Nephron (organoid): ENCODE measurements around the gene ARHGAP15.
A peak's percentile ranks its signal among the peaks of the same experiment; 100 is the strongest.
"Not testable (repeated sequence)": the region's sequence is repeated elsewhere in the genome, so short reads cannot be mapped to it uniquely, and the experiment has no call there.

Experiments used
- H3K27ac Mint-ChIP-seq, 3 experiments: 2 replicates each; pipeline ENCODE4 v1.8.0; 2020; ENCODE audit warnings: mixed read lengths in 3 of 3, mild to moderate bottlenecking in 2 of 3, moderate library complexity in 1 of 3
- H3K27me3 Mint-ChIP-seq: 2 replicates; pipeline ENCODE4 v1.8.0; 2021; ENCODE audit warnings: low read depth, mild to moderate bottlenecking, moderate library complexity, mixed read lengths
- H3K36me3 Mint-ChIP-seq: 2 replicates; pipeline ENCODE4 v1.8.0; 2020; ENCODE audit warnings: low read depth, mixed read lengths
- H3K4me1 Mint-ChIP-seq: 2 replicates; pipeline ENCODE4 v1.8.0; 2020; ENCODE audit warnings: mixed read lengths
- H3K4me3 Mint-ChIP-seq, 3 experiments: 2 replicates each; pipeline ENCODE4 v1.8.0; 2020; ENCODE audit warnings: mild to moderate bottlenecking in 3 of 3, mixed read lengths in 3 of 3, moderate library complexity in 2 of 3
- H3K9me3 Mint-ChIP-seq: 2 replicates; pipeline ENCODE4 v1.8.0; 2020; ENCODE audit warnings: mixed read lengths
- CTCF ChIP-seq, 3 experiments: fragments of 200-600 bp; sonication (generic); IDR thresholded peaks; one replicate each; pipeline ENCODE4 v1.5.0; 2021; ENCODE audit warnings: antibody characterized with exemption in 3 of 3; ENCODE audit not compliant: unreplicated experiment in 3 of 3

ARHGAP15 gene

GRCh38 chr2:143535802-143536201 lies 406.6 kb downstream of the ARHGAP15 start:
- Mint-ChIP-seq H3K4me1 (peaks cover 12% of the 10 kb centered on the region), H3K27me3 (peaks cover 5% of the 10 kb centered on the region), H3K4me3 (no peak overlapping the region), H3K36me3 (no peaks in the 10 kb centered on the region), H3K9me3 (peaks cover 15% of the 10 kb centered on the region), H3K27ac (no peak overlapping the region)
- TF ChIP-seq CTCF (IDR thresholded peaks at IDR 0.05; ENCODE audit: unreplicated experiment in 3 of 3): no peak

- not testable (repeated sequence) for H3K27me3 Mint-ChIP-seq, H3K4me3 Mint-ChIP-seq, H3K36me3 Mint-ChIP-seq, H3K27ac Mint-ChIP-seq
- H3K9me3 Mint-ChIP-seq: peaks cover 26% of the 10 kb centered on the region
- peaks cover 14% of the 10 kb centered on the region for H3K4me1 Mint-ChIP-seq
Observed at GRCh38 chr2:143541899-143542298, 412.7 kb downstream of the ARHGAP15 start.

GRCh38 chr2:143545059-143545948 lies 416.1 kb downstream of the ARHGAP15 start:
- Mint-ChIP-seq H3K27ac (peak overlapping the region; percentile 74 to 96 (median 88)), H3K9me3 (peaks cover 19% of the 10 kb centered on the region), H3K36me3 (no peaks in the 10 kb centered on the region), H3K4me1 (peaks cover 14% of the 10 kb centered on the region), H3K27me3 (peaks cover 3% of the 10 kb centered on the region), H3K4me3 (peak overlapping the region in 1 of 3 experiments; percentile 24)
- no peak for TF ChIP-seq CTCF (IDR thresholded peaks at IDR 0.05; ENCODE audit: unreplicated experiment in 3 of 3)

- H3K27ac Mint-ChIP-seq: peak overlapping the region; percentile 74 to 96 (median 88)
- H3K9me3 Mint-ChIP-seq: peaks cover 14% of the 10 kb centered on the region
- H3K4me3 Mint-ChIP-seq: no peak overlapping the region
- no peak for TF ChIP-seq CTCF (IDR thresholded peaks at IDR 0.05; ENCODE audit: unreplicated experiment in 3 of 3)
- no peaks in the 10 kb centered on the region for H3K27me3 Mint-ChIP-seq
- peaks cover 14% of the 10 kb centered on the region for H3K4me1 Mint-ChIP-seq
- H3K36me3 Mint-ChIP-seq: no peaks in the 10 kb centered on the region
Observed at GRCh38 chr2:143545949-143546255, 416.7 kb downstream of the ARHGAP15 start.

DNA sequence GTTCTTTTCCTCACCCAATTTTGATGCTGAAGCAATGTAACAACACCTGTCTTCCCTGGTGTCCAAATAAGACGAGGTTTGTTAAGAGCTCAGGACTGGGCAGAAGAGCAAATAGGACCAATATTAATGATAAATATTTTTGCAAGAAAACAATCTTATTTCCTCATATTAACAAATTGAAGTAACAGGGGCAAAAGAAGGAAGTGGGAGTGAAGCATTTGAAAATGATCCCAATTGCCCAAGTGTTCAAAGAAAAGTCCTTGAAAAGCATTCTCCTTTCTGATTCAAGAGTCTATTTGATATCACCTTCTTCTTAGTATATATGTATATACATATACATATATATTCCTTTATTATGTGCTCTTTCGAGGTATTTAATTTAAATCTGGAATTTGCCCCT lies 418.8 kb downstream of the ARHGAP15 start:
- Mint-ChIP-seq H3K36me3 (no peaks in the 10 kb centered on the region), H3K9me3 (peaks cover 3% of the 10 kb centered on the region), H3K27ac (peak overlapping the region in 2 of 3 experiments; percentile 25), H3K4me3 (no peak overlapping the region), H3K4me1 (peaks cover 30% of the 10 kb centered on the region), H3K27me3 (no peaks in the 10 kb centered on the region)
- no peak for TF ChIP-seq CTCF (IDR thresholded peaks at IDR 0.05; ENCODE audit: unreplicated experiment in 3 of 3)

DNA sequence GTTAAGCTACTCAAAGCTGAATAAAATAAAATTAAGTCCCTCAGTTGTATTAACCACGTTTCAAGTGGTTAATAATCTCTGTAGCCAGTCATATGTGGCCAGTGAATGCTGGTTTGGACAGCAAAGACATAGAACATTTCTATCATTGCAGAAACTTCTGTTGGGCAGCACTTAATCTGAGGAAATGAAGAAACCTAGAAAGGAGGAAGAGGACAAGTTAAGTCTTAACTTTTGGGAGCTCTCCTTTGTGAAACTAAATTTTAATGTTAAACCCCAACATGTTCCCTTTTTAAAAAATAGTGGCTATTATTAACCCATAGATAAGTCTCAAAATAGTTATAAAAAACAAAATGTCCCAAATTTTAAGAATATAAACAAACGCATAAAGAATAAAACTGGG lies 421.3 kb downstream of the ARHGAP15 start:
- H3K36me3 Mint-ChIP-seq: no peaks in the 10 kb centered on the region
- H3K4me1 Mint-ChIP-seq: peaks cover 29% of the 10 kb centered on the region
- peak overlapping the region in 2 of 3 experiments; percentile 6 to 15 for H3K27ac Mint-ChIP-seq
- H3K9me3 Mint-ChIP-seq: no peaks in the 10 kb centered on the region
- H3K4me3 Mint-ChIP-seq: no peak overlapping the region
- H3K27me3 Mint-ChIP-seq: no peaks in the 10 kb centered on the region
- no peak for TF ChIP-seq CTCF (IDR thresholded peaks at IDR 0.05; ENCODE audit: unreplicated experiment in 3 of 3)
